OCI-LY1 (cell line): ENCODE measurements around the gene SMIM13.

ENCODE experiments used
- H2AFZ ChIP-seq: fragments of 200-600 bp; sonication (generic), shearing (Covaris generic); 2 replicates; pipeline ENCODE4 v1.6.0; 2014; ENCODE audit warnings: antibody characterized with exemption, mild to moderate bottlenecking, low read length
- H3F3A ChIP-seq: fragments of 200-600 bp; sonication (generic), shearing (Covaris generic); 2 replicates; pipeline ENCODE4 v1.6.0; 2014; ENCODE audit warnings: mild to moderate bottlenecking, antibody characterized with exemption, low read length, moderate library complexity; ENCODE audit not compliant: insufficient read depth
- H3K27ac ChIP-seq: fragments of 200-600 bp; sonication (generic); 2 replicates; pipeline ENCODE4 v1.5.1; 2014; ENCODE audit warnings: low read length, mixed run types, mild to moderate bottlenecking, low read depth; ENCODE audit not compliant: poor library complexity, severe bottlenecking
- H3K27me3 ChIP-seq: fragments of 200-600 bp; sonication (generic); 2 replicates; pipeline ENCODE4 v1.6.0; 2014; ENCODE audit warnings: antibody characterized with exemption, mild to moderate bottlenecking, low read length, moderate library complexity; ENCODE audit not compliant: insufficient read depth
- H3K36me3 ChIP-seq: fragments of 200-600 bp; sonication (generic); 2 replicates; pipeline ENCODE4 v1.6.1; 2014; ENCODE audit warnings: mild to moderate bottlenecking, antibody characterized with exemption, low read length, moderate library complexity, mixed read lengths; ENCODE audit not compliant: insufficient read depth
- H3K4me1 ChIP-seq: fragments of 200-600 bp; sonication (generic); 2 replicates; pipeline ENCODE4 v1.5.1; 2014; ENCODE audit warnings: mild to moderate bottlenecking, low read length, moderate library complexity; ENCODE audit not compliant: insufficient read depth, severe bottlenecking
- H3K4me2 ChIP-seq: fragments of 200-600 bp; sonication (generic), shearing (Covaris generic); 2 replicates; pipeline ENCODE4 v1.6.1; 2014; ENCODE audit warnings: low read length
- H3K4me3 ChIP-seq: fragments of 200-600 bp; sonication (generic); 2 replicates; pipeline ENCODE4 v1.5.1; 2014; ENCODE audit warnings: low read length, low read depth, mild to moderate bottlenecking, mixed read lengths; ENCODE audit not compliant: poor library complexity, severe bottlenecking
- H3K79me2 ChIP-seq: fragments of 200-600 bp; shearing (Covaris generic); 2 replicates; pipeline ENCODE4 v1.6.1; 2016; ENCODE audit warnings: mixed run types, low read length, mixed read lengths; ENCODE audit not compliant: insufficient read depth
- H3K9ac ChIP-seq: fragments of 200-600 bp; sonication (generic), shearing (Covaris generic); 2 replicates; pipeline ENCODE4 v1.6.1; 2014; ENCODE audit warnings: mild to moderate bottlenecking, low read length, mixed read lengths
- H3K9me2 ChIP-seq: fragments of 200-600 bp; sonication (generic), shearing (Covaris generic); 2 replicates; pipeline ENCODE4 v1.6.1; 2014; ENCODE audit warnings: low read depth, mild to moderate bottlenecking, low read length, mixed read lengths
- H3K9me3 ChIP-seq: fragments of 200-600 bp; shearing (Covaris generic); 2 replicates; pipeline ENCODE4 v1.6.1; 2014; ENCODE audit warnings: low read length, mixed read lengths
- H4K20me1 ChIP-seq: fragments of 200-600 bp; sonication (generic), shearing (Covaris generic); 2 replicates; pipeline ENCODE4 v1.6.0; 2016; ENCODE audit warnings: mild to moderate bottlenecking, low read length; ENCODE audit not compliant: insufficient read depth
- EZH2 ChIP-seq: fragments of 200-600 bp; sonication (generic), shearing (Covaris generic); IDR thresholded peaks from 2 replicates; pipeline ENCODE4 v1.8.0; 2017; ENCODE audit warnings: borderline replicate concordance, mixed run types, mild to moderate bottlenecking, antibody characterized with exemption, low read length, moderate library complexity, mixed read lengths
- TF ChIP-seq, protein P1 (sequence below): fragments of 200-600 bp; sonication (generic), shearing (Covaris generic); IDR thresholded peaks from 2 replicates; pipeline ENCODE4 v1.5.1; 2017; ENCODE audit warnings: mild to moderate bottlenecking, antibody characterized with exemption, low read length, moderate library complexity, mixed read lengths

SMIM13 gene

DNA sequence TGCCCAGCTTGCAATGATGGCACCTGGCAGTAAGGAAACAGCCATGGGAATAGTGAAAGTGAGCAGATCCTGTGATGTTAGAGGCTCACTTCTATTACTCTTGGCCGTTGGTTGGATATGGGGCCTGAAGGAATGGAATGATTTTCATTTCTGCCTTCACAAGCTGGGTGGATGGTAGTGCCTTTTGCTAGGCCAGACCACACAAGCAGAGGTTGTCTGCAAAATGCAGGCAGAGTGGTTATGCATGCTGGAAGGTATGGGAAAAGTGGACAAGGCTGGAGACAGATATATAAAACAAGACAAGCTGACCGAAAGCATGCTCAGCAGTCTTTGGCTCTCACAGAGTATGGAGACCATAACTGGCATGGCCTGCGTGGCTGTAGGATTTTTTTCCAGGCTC, 68.6 kb downstream of the SMIM13 start:
- no peaks in the 10 kb centered on the region for H3K79me2 ChIP-seq
- TF ChIP-seq, protein P1, sequence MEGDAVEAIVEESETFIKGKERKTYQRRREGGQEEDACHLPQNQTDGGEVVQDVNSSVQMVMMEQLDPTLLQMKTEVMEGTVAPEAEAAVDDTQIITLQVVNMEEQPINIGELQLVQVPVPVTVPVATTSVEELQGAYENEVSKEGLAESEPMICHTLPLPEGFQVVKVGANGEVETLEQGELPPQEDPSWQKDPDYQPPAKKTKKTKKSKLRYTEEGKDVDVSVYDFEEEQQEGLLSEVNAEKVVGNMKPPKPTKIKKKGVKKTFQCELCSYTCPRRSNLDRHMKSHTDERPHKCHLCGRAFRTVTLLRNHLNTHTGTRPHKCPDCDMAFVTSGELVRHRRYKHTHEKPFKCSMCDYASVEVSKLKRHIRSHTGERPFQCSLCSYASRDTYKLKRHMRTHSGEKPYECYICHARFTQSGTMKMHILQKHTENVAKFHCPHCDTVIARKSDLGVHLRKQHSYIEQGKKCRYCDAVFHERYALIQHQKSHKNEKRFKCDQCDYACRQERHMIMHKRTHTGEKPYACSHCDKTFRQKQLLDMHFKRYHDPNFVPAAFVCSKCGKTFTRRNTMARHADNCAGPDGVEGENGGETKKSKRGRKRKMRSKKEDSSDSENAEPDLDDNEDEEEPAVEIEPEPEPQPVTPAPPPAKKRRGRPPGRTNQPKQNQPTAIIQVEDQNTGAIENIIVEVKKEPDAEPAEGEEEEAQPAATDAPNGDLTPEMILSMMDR: no peak
- no peak for TF ChIP-seq EZH2

DNA sequence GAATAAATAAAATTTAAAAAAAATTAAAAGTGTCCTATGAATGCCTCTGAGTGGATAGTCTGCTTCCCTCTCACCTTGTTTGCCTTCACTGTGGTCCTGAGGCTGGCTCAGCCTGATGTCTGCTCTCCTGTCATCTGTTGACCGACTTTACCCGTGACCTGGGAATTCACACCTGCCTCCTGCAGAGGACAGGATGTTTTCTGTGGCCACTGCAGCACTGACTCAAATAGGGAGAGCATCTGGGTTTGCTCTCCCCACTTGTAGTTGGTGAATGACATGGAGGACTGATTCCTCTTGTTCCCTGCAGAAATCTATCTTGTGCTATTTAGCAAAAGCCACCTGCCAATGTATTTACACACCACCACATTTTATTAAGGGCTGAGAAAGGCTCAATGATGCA, 70.3 kb downstream of the SMIM13 start:
- no peaks in the 10 kb centered on the region for H3K9me3 ChIP-seq
- no peak overlapping the region for H3K4me3 ChIP-seq
- H3K9ac ChIP-seq: no peak overlapping the region
- TF ChIP-seq, protein P1: no peak
- no peak for TF ChIP-seq EZH2
- no peaks in the 10 kb centered on the region for H3F3A ChIP-seq
- no peaks in the 10 kb centered on the region for H3K9me2 ChIP-seq
- no peaks in the 10 kb centered on the region for H3K4me1 ChIP-seq
- no peak overlapping the region for H3K4me2 ChIP-seq
- no peaks in the 10 kb centered on the region for H3K79me2 ChIP-seq
- no peak overlapping the region for H2AFZ ChIP-seq
- H3K27me3 ChIP-seq: no peaks in the 10 kb centered on the region
- H3K27ac ChIP-seq: no peak overlapping the region
- H4K20me1 ChIP-seq: no peaks in the 10 kb centered on the region
- no peaks in the 10 kb centered on the region for H3K36me3 ChIP-seq

More for the DNA sequence above, 68.6 kb downstream of the SMIM13 start:
- Histone ChIP-seq H2AFZ (no peak overlapping the region), H3K9ac (no peak overlapping the region), H3K4me2 (no peak overlapping the region), H4K20me1 (no peaks in the 10 kb centered on the region), H3K9me3 (no peaks in the 10 kb centered on the region), H3F3A (no peaks in the 10 kb centered on the region), H3K27me3 (no peaks in the 10 kb centered on the region), H3K36me3 (no peaks in the 10 kb centered on the region), H3K27ac (no peak overlapping the region), H3K4me3 (no peak overlapping the region), H3K4me1 (no peaks in the 10 kb centered on the region), H3K9me2 (no peaks in the 10 kb centered on the region)

DNA sequence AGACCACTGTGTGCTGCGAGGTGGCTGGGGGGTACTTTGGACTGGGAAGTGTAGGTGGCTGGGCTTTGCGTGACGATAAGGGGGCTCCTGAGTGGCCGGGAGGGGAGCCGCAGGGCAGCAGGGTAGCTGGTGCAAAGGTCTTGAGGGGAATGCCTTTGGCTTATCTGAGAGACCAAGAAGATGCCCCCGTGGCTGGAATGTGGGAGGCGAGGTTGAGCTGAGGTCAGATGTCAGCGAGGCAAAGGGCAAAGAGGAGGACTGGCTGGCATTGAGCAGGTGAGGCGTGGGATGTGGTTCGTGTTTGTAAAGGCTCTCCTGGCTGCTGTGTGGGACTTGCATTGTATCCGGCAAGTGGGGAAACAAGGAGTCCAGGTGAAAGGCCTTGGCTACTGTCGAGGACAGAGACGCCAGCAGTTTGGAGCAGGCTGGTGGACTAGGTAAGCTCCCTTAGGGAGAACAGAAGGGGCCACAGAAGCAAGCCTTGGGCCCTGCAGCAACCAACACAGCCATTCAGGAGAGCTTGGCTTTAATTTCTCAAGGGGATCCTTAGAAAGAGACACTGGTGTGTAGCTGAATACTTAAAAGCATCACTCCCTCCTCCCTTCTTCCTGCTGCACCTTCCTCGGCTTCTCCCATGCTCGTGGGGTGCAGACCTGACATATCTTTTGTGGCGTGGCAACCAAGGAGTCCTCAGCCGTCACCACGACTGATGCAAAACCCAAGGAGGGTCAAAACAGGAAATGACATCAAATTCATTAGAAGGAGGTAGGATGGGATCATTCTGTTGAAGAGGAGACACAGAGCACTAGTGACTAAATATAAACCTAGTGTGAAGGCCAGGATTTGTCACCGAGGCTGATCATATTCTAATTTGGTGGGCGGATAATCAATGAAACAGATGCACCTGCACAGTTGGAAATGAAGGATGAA, 71.3 kb downstream of the SMIM13 start:
- H3K36me3 ChIP-seq: no peaks in the 10 kb centered on the region
- no peaks in the 10 kb centered on the region for H3K9me3 ChIP-seq
- no peak overlapping the region for H2AFZ ChIP-seq
- no peak overlapping the region for H3K4me2 ChIP-seq
- no peaks in the 10 kb centered on the region for H3K79me2 ChIP-seq
- H3K4me1 ChIP-seq: no peaks in the 10 kb centered on the region
- H3F3A ChIP-seq: no peaks in the 10 kb centered on the region
- H3K9me2 ChIP-seq: no peaks in the 10 kb centered on the region
- H3K4me3 ChIP-seq: no peak overlapping the region
- H3K27me3 ChIP-seq: no peaks in the 10 kb centered on the region
- H3K9ac ChIP-seq: no peak overlapping the region
- H3K27ac ChIP-seq: no peak overlapping the region
- no peaks in the 10 kb centered on the region for H4K20me1 ChIP-seq
- TF ChIP-seq, protein P1: no peak
- no peak for TF ChIP-seq EZH2
